MM.1S (cell line): ENCODE data around the gene SCRT2.

ENCODE experiments used
- DNase-seq: peaks from one replicate; pipeline ENCODE4 v3.0.0-alpha.2; 2015
- H2AFZ ChIP-seq: fragments of 300-600 bp; sonication (generic); 2 replicates; pipeline ENCODE4 v1.6.0; 2016; ENCODE audit warnings: antibody characterized with exemption, low read length
- H3F3A ChIP-seq: fragments of 300-600 bp; sonication (generic); 2 replicates; pipeline ENCODE4 v1.6.1; 2016; ENCODE audit warnings: mild to moderate bottlenecking, antibody characterized with exemption, low read length, moderate library complexity, mixed read lengths; ENCODE audit not compliant: insufficient read depth
- H3K27ac ChIP-seq: fragments of 300-600 bp; sonication (generic); 2 replicates; pipeline ENCODE4 v1.5.1; 2016; ENCODE audit warnings: mild to moderate bottlenecking, low read length
- H3K27me3 ChIP-seq: fragments of 300-600 bp; sonication (generic); replicated peaks from 2 replicates; pipeline ENCODE4 v1.6.0; 2016; ENCODE audit warnings: low read length; ENCODE audit not compliant: insufficient read depth
- H3K36me3 ChIP-seq: fragments of 300-600 bp; sonication (generic); replicated peaks from 2 replicates; pipeline ENCODE4 v1.6.1; 2016; ENCODE audit warnings: mild to moderate bottlenecking, low read length, mixed read lengths; ENCODE audit not compliant: insufficient read depth
- H3K4me1 ChIP-seq: fragments of 300-600 bp; sonication (generic); 2 replicates; pipeline ENCODE4 v1.6.1; 2016; ENCODE audit warnings: low read length, mixed read lengths
- H3K4me2 ChIP-seq: fragments of 300-600 bp; sonication (generic); 2 replicates; pipeline ENCODE4 v1.6.0; 2016; ENCODE audit warnings: low read depth, low read length
- H3K4me3 ChIP-seq: fragments of 300-600 bp; sonication (generic); 2 replicates; pipeline ENCODE4 v1.5.1; 2016; ENCODE audit warnings: low read length, mixed read lengths
- H3K79me2 ChIP-seq: fragments of 300-600 bp; sonication (generic); 2 replicates; pipeline ENCODE4 v1.6.1; 2016; ENCODE audit warnings: mixed run types, low read length, mixed read lengths
- H3K9ac ChIP-seq: fragments of 300-600 bp; sonication (generic); 2 replicates; pipeline ENCODE4 v1.6.1; 2016; ENCODE audit warnings: low read length, mixed read lengths
- H3K9me2 ChIP-seq: fragments of 300-600 bp; sonication (generic); replicated peaks from 2 replicates; pipeline ENCODE4 v1.6.1; 2016; ENCODE audit warnings: mild to moderate bottlenecking, low read length, mixed read lengths; ENCODE audit not compliant: insufficient read depth
- H3K9me3 ChIP-seq: fragments of 300-600 bp; sonication (generic); replicated peaks from 2 replicates; pipeline ENCODE4 v1.6.1; 2016; ENCODE audit warnings: mild to moderate bottlenecking, low read length, mixed read lengths; ENCODE audit not compliant: insufficient read depth
- H4K20me1 ChIP-seq: fragments of 300-600 bp; sonication (generic); 2 replicates; pipeline ENCODE4 v1.6.1; 2016; ENCODE audit warnings: mild to moderate bottlenecking, low read length, moderate library complexity, mixed read lengths; ENCODE audit not compliant: insufficient read depth
- CTCF ChIP-seq: fragments of 300-600 bp; sonication (generic); IDR thresholded peaks from 2 replicates; pipeline ENCODE4 v1.5.1; 2016; ENCODE audit warnings: antibody characterized with exemption, low read length, mixed read lengths
- EZH2 ChIP-seq: fragments of 300-600 bp; sonication (generic); optimal IDR thresholded peaks from 2 replicates; pipeline ENCODE3; 2017; ENCODE audit warnings: low read depth, mild to moderate bottlenecking, antibody characterized with exemption, low read length, mixed read lengths
- EZH2phosphoT487 ChIP-seq: fragments of 300-600 bp; sonication (generic); IDR thresholded peaks from 2 replicates; pipeline ENCODE4 v1.6.1; 2018; ENCODE audit warnings: antibody characterized with exemption, low read length

SCRT2 gene

GRCh38 chr20:709991-710779 lies 34.6 kb upstream of the SCRT2 start:
- Histone ChIP-seq H3K4me3 (no peak overlapping the region), H3F3A (no peaks in the 10 kb centered on the region), H3K9me3 (no peaks in the 10 kb centered on the region), H3K9me2 (no peaks in the 10 kb centered on the region), H4K20me1 (no peaks in the 10 kb centered on the region), H3K27me3 (peaks cover 35% of the 10 kb centered on the region), H3K4me2 (no peak overlapping the region), H3K4me1 (no peaks in the 10 kb centered on the region), H3K79me2 (no peaks in the 10 kb centered on the region), H3K9ac (no peak overlapping the region), H2AFZ (no peak overlapping the region), H3K36me3 (no peaks in the 10 kb centered on the region), H3K27ac (no peak overlapping the region)
- no peak for DNase-seq
- no peak for TF ChIP-seq EZH2phosphoT487
- no peak for TF ChIP-seq EZH2
- no peak for TF ChIP-seq CTCF

DNA sequence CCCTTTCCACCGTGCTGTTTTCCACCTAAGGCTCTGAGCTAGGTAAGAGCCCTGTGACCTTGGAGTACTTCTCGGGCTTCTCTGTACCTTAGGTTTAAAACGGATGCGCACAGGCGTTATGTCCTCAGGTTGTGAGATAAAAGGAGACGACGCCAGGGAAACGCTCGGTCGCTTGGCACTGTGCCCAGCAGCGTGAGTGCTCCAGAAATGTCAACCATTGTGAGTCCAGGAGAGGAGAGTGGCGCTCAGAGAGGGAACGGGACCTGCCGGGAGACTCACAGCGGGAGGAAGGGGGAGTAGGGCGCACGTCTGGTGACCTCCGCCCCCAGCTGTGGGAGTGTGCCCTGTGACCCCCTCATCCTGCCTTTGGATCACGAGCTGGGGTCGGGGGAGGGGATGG lies 33.8 kb upstream of the SCRT2 start:
- Histone ChIP-seq H3K9me2 (no peaks in the 10 kb centered on the region), H2AFZ (no peak overlapping the region), H3K4me1 (no peaks in the 10 kb centered on the region), H3K4me2 (no peak overlapping the region), H3K36me3 (no peaks in the 10 kb centered on the region), H3K27ac (no peak overlapping the region), H3K9me3 (no peaks in the 10 kb centered on the region), H3K27me3 (peaks cover 28% of the 10 kb centered on the region), H3F3A (no peaks in the 10 kb centered on the region), H4K20me1 (no peaks in the 10 kb centered on the region), H3K9ac (no peak overlapping the region), H3K4me3 (no peak overlapping the region), H3K79me2 (no peaks in the 10 kb centered on the region)
- TF ChIP-seq EZH2 (no peak), EZH2phosphoT487 (no peak), CTCF (no peak)
- DNase-seq: no peak

- peaks cover 26% of the 10 kb centered on the region for H3K27me3 ChIP-seq
- H3K4me3 ChIP-seq: no peak overlapping the region
- no peaks in the 10 kb centered on the region for H3K9me2 ChIP-seq
- no peaks in the 10 kb centered on the region for H3F3A ChIP-seq
- no peak for TF ChIP-seq CTCF
- no peak for TF ChIP-seq EZH2phosphoT487
- no peak for TF ChIP-seq EZH2
- no peaks in the 10 kb centered on the region for H4K20me1 ChIP-seq
- no peaks in the 10 kb centered on the region for H3K36me3 ChIP-seq
- no peak overlapping the region for H3K4me2 ChIP-seq
- H3K79me2 ChIP-seq: no peaks in the 10 kb centered on the region
- no peak overlapping the region for H3K9ac ChIP-seq
- no peak overlapping the region for H2AFZ ChIP-seq
- DNase-seq: no peak
- no peak overlapping the region for H3K27ac ChIP-seq
- H3K9me3 ChIP-seq: no peaks in the 10 kb centered on the region
- H3K4me1 ChIP-seq: no peaks in the 10 kb centered on the region
Measured at GRCh38 chr20:708956-709355, 33.4 kb upstream of the SCRT2 start.
